Measurements from ENCODE around the gene SLC9A8. TPM values are rescaled to one million over a fixed set of nuclear protein-coding genes. Genes with fewer than 3 reads are reported as not detected.

Gene SLC9A8
- total and polyA plus RNA-seq, 9 of the 15 experiments (the other 6 are each of a cell fraction or from before 2014, with no cell fraction given) = 0.56 to 9.7 (median 5.0) TPM

DNA sequence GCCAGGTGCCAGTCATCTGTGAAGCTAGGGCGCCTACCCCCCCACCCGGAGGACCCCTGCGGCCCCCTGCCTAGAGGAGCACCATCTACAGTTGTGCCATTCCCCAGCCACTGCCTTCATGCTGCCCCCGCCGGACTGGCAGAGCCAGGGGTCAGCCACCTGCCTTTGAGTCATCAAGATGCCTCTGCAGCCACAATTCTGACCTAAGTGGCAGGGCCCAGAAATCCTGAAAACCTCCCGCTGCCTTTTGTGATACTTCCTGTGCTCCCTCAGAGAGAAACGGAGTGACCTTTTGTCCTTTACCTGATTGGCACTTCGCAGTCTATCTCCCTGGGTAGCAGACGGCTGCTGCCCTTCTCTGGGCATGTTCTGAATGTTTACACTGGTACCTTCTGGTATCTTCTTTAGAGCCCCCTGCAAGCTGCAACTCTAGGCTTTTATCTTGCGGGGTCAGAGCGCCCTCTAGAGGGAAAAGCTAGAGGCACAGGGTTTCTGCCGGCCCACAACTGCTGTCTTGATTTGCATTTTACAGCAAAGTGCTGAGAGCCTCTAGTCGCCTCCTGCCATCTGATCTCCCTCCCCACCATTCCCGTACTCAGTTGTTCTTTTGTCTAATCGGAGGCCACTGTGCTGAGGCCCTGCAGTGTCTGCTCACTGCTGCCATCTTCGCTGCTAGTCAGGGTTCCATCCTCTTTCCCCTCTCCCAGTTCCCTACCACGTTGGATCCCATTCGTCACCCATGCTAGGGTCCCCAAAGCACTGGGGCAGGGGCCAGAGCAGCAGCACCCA, 75.8 kb downstream of the SLC9A8 start (continued):
- TF ChIP-seq, protein P1, sequence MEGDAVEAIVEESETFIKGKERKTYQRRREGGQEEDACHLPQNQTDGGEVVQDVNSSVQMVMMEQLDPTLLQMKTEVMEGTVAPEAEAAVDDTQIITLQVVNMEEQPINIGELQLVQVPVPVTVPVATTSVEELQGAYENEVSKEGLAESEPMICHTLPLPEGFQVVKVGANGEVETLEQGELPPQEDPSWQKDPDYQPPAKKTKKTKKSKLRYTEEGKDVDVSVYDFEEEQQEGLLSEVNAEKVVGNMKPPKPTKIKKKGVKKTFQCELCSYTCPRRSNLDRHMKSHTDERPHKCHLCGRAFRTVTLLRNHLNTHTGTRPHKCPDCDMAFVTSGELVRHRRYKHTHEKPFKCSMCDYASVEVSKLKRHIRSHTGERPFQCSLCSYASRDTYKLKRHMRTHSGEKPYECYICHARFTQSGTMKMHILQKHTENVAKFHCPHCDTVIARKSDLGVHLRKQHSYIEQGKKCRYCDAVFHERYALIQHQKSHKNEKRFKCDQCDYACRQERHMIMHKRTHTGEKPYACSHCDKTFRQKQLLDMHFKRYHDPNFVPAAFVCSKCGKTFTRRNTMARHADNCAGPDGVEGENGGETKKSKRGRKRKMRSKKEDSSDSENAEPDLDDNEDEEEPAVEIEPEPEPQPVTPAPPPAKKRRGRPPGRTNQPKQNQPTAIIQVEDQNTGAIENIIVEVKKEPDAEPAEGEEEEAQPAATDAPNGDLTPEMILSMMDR (IDR thresholded peaks at IDR 0.05 in 2 of 3, conservative IDR thresholded peaks at IDR 0.05 in 1 of 3; ENCODE audit: insufficient read depth in 2 of 3, low read depth in 1 of 3, low read length in 3 of 3) = peak; percentile 87 to 90 (median 87)
- TF ChIP-seq, protein P2, sequence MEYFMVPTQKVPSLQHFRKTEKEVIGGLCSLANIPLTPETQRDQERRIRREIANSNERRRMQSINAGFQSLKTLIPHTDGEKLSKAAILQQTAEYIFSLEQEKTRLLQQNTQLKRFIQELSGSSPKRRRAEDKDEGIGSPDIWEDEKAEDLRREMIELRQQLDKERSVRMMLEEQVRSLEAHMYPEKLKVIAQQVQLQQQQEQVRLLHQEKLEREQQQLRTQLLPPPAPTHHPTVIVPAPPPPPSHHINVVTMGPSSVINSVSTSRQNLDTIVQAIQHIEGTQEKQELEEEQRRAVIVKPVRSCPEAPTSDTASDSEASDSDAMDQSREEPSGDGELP (CRISPR knock-in tag; IDR thresholded peaks at IDR 0.05; ENCODE audit: borderline replicate concordance) = 0 out of 2 replicates have a peak, but pooled peaks have one; percentile 20
- TF ChIP-seq, protein P3, sequence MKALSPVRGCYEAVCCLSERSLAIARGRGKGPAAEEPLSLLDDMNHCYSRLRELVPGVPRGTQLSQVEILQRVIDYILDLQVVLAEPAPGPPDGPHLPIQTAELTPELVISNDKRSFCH (CRISPR knock-in tag; IDR thresholded peaks at IDR 0.05) = no peak
- TF ChIP-seq, protein P3 (tag; IDR thresholded peaks at IDR 0.05) = 0 out of 2 replicates have a peak, but pooled peaks have one; percentile 8
- TF ChIP-seq, protein P4, sequence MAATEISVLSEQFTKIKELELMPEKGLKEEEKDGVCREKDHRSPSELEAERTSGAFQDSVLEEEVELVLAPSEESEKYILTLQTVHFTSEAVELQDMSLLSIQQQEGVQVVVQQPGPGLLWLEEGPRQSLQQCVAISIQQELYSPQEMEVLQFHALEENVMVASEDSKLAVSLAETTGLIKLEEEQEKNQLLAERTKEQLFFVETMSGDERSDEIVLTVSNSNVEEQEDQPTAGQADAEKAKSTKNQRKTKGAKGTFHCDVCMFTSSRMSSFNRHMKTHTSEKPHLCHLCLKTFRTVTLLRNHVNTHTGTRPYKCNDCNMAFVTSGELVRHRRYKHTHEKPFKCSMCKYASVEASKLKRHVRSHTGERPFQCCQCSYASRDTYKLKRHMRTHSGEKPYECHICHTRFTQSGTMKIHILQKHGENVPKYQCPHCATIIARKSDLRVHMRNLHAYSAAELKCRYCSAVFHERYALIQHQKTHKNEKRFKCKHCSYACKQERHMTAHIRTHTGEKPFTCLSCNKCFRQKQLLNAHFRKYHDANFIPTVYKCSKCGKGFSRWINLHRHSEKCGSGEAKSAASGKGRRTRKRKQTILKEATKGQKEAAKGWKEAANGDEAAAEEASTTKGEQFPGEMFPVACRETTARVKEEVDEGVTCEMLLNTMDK (IDR thresholded peaks at IDR 0.05; ENCODE audit: borderline replicate concordance, insufficient read depth, low read depth, low read length, poor library complexity, severe bottlenecking) = peak; percentile 70
- TF ChIP-seq ZNF263 (CRISPR knock-in tag; IDR thresholded peaks at IDR 0.05; ENCODE audit: borderline replicate concordance) (peak; percentile 53; the same call in 1 of the 2 replicates), MTA3 (IDR thresholded peaks at IDR 0.05; ENCODE audit: borderline replicate concordance) (peak; percentile 30; the same call in 1 of the 2 replicates), ZNF695 (CRISPR knock-in tag; IDR thresholded peaks at IDR 0.05) (no peak), NEUROD1 (IDR thresholded peaks at IDR 0.05; ENCODE audit: borderline replicate concordance, low read depth, low read length, partially characterized antibody) (no peak)
- TF ChIP-seq, protein P5, sequence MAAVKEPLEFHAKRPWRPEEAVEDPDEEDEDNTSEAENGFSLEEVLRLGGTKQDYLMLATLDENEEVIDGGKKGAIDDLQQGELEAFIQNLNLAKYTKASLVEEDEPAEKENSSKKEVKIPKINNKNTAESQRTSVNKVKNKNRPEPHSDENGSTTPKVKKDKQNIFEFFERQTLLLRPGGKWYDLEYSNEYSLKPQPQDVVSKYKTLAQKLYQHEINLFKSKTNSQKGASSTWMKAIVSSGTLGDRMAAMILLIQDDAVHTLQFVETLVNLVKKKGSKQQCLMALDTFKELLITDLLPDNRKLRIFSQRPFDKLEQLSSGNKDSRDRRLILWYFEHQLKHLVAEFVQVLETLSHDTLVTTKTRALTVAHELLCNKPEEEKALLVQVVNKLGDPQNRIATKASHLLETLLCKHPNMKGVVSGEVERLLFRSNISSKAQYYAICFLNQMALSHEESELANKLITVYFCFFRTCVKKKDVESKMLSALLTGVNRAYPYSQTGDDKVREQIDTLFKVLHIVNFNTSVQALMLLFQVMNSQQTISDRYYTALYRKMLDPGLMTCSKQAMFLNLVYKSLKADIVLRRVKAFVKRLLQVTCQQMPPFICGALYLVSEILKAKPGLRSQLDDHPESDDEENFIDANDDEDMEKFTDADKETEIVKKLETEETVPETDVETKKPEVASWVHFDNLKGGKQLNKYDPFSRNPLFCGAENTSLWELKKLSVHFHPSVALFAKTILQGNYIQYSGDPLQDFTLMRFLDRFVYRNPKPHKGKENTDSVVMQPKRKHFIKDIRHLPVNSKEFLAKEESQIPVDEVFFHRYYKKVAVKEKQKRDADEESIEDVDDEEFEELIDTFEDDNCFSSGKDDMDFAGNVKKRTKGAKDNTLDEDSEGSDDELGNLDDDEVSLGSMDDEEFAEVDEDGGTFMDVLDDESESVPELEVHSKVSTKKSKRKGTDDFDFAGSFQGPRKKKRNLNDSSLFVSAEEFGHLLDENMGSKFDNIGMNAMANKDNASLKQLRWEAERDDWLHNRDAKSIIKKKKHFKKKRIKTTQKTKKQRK (IDR thresholded peaks at IDR 0.05; ENCODE audit: borderline replicate concordance, low read depth, low read length) = no peak
- TF ChIP-seq, protein P6, sequence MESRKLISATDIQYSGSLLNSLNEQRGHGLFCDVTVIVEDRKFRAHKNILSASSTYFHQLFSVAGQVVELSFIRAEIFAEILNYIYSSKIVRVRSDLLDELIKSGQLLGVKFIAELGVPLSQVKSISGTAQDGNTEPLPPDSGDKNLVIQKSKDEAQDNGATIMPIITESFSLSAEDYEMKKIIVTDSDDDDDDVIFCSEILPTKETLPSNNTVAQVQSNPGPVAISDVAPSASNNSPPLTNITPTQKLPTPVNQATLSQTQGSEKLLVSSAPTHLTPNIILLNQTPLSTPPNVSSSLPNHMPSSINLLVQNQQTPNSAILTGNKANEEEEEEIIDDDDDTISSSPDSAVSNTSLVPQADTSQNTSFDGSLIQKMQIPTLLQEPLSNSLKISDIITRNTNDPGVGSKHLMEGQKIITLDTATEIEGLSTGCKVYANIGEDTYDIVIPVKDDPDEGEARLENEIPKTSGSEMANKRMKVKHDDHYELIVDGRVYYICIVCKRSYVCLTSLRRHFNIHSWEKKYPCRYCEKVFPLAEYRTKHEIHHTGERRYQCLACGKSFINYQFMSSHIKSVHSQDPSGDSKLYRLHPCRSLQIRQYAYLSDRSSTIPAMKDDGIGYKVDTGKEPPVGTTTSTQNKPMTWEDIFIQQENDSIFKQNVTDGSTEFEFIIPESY (CRISPR knock-in tag; IDR thresholded peaks at IDR 0.05) = no peak

Data from K562 (cell line).